AG04449 (cell line): Measurements from ENCODE around the gene NIN.

ENCODE experiments used
- CTCF ChIA-PET: fragments of 350-600 bp; formaldehyde crosslinking; extraction: SDS; loops from one replicate; lab custom pipeline; 2021; ENCODE audit warnings: antibody characterized with exemption; lab: Yijun Ruan, JAX
- POLR2A ChIA-PET: fragments of 400-600, 350-600 bp; formaldehyde crosslinking; extraction: SDS; loops from one replicate; lab custom pipeline; 2020; ENCODE audit warnings: antibody characterized with exemption, inconsistent platforms; lab: Yijun Ruan, JAX
- DNase-seq: peaks from one replicate; pipeline ENCODE4 v3.0.0-alpha.2; 2010; ENCODE audit warnings: low read depth, low spot score
- H3K4me3 ChIP-seq: 2 replicates; pipeline ENCODE4 v1.5.1; 2011; ENCODE audit warnings: low read depth, mild to moderate bottlenecking, control low read depth, low read length
- CTCF ChIP-seq: IDR thresholded peaks from one replicate; pipeline ENCODE4 v1.5.1; 2011; ENCODE audit warnings: mild to moderate bottlenecking, moderate library complexity, low read length, control low read depth, inconsistent platforms; ENCODE audit not compliant: insufficient read depth; ENCODE audit errors: missing control alignments

NIN gene

GRCh38 chr14:50784683-50785456 is 46.1 kb downstream of the NIN start:
- ChIA-PET POLR2A (no interaction called here), CTCF (interaction anchor here (1.0 to 14.4 kb wide), 4 partner anchors 9 to 184 kb away, joined by 3 to 189 read pairs (median 7); no protein-coding TSS in a partner anchor)
- no peak for TF ChIP-seq CTCF
- H3K4me3 ChIP-seq, result no peak overlapping the region
- DNase-seq, result no peak

- POLR2A ChIA-PET, result no interaction called here
- CTCF ChIA-PET, result interaction anchor here (14.4 kb wide), 1 partner anchor 8 kb away, joined by 189 read pairs; no protein-coding TSS in a partner anchor
- no peak for DNase-seq
- H3K4me3 ChIP-seq, result no peak overlapping the region
- no peak for TF ChIP-seq CTCF
These were observed 47.4 kb downstream of the NIN start for GRCh38 chr14:50783563-50783962.

- no peak overlapping the region for H3K4me3 ChIP-seq
- ChIA-PET CTCF (interaction anchor here (1.3 to 1.4 kb wide), 2 partner anchors 11 to 237 kb away, joined by 3 read pairs; no protein-coding TSS in a partner anchor), POLR2A (no interaction called here)
- TF ChIP-seq CTCF, result no peak
- no peak for DNase-seq
These were observed 50.6 kb downstream of the NIN start for GRCh38 chr14:50780393-50780792.

- ChIA-PET POLR2A (interaction anchor here (1.2 kb wide), 1 partner anchor 81 kb away, joined by 3 read pairs; no protein-coding TSS in a partner anchor), CTCF (interaction anchor here (0.6 to 9.1 kb wide), 30 partner anchors 12 to 458 kb away, joined by 3 to 194 read pairs (median 8); partner anchors contain the start of gene ATL1)
- no peak overlapping the region for H3K4me3 ChIP-seq
- TF ChIP-seq CTCF, result no peak
- no peak for DNase-seq
These were observed 52.1 kb downstream of the NIN start for GRCh38 chr14:50778721-50779483.

GRCh38 chr14:50776522-50776921 is 54.4 kb downstream of the NIN start:
- no peak overlapping the region for H3K4me3 ChIP-seq
- ChIA-PET POLR2A (interaction anchor here (3.6 kb wide), 1 partner anchor 14 kb away, joined by 18 read pairs; no protein-coding TSS in a partner anchor), CTCF (interaction anchor here (0.8 to 9.1 kb wide), 44 partner anchors 14 to 459 kb away, joined by 3 to 194 read pairs (median 5); partner anchors contain the start of gene ATL1)
- DNase-seq, result no peak
- TF ChIP-seq CTCF, result no peak
